Putamen (tissue), 1 donor: ENCODE data around the gene AGRN.
A peak's percentile ranks its signal among the peaks of the same experiment; 100 is the strongest.

ENCODE experiments used
- DNase-seq: peaks from one replicate; pipeline ENCODE4 v3.0.0-alpha.2; 2016; ENCODE audit warnings: low spot score

Gene AGRN

GRCh38 chr1:1038694-1039093, 18.8 kb downstream of the AGRN start:
- DNase-seq, result no peak

DNA sequence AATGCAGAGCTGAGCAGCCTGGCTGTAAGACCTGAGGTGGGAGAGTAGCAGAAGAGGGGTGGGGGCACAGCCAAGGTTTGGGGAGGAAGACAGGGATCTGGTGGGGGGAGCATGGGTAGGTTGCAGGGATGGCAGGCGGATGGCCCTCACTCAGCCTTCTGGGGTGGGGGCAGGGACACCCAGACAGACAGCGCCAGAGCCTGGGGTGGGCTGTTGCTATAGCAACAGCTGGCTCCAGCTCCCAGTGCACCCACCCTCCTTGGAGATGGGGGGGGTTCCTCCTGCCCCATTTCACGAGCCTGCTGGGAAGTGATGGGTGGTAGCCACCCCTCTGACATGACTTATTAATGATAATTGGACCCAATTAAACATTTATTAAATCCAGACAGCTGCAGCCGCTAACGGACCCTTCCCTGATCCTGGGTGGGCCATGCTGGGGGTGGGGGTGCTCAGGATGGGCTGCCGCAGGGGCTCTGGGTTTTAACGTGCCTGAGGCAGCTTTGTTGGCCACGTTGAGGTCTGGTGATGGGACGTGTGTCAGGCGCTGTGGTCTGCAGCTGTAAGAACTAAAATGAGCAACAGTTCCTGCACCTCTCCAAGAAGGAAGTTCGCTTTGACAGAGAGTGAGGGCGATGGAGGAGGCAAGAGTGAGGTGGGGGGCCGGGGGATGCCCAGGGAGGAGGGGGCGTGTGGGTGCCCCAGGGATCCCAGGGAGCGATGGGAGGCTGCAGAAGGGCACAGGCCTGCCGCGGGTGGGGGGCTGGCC, 19.4 kb downstream of the AGRN start:
- no peak for DNase-seq

- peak; percentile 81 for DNase-seq
Measured at GRCh38 chr1:1040004-1040991, 20.4 kb downstream of the AGRN start.

DNA sequence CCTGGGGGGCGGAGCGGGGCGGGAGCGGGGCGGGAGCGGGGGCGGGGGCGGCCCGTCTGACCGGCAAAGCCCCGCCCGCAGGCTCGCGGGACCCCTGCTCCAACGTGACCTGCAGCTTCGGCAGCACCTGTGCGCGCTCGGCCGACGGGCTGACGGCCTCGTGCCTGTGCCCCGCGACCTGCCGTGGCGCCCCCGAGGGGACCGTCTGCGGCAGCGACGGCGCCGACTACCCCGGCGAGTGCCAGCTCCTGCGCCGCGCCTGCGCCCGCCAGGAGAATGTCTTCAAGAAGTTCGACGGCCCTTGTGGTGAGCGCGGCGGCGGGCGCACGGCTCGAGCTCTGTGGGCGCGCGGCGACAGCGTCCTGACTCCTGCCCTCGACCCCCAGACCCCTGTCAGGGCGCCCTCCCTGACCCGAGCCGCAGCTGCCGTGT, 21.2 kb downstream of the AGRN start:
- no peak for DNase-seq

GRCh38 chr1:1041873-1042272, 22.0 kb downstream of the AGRN start:
- DNase-seq, result no peak

GRCh38 chr1:1042835-1043234, 22.9 kb downstream of the AGRN start:
- no peak for DNase-seq

GRCh38 chr1:1043411-1043810, 23.5 kb downstream of the AGRN start:
- DNase-seq, result no peak

DNA sequence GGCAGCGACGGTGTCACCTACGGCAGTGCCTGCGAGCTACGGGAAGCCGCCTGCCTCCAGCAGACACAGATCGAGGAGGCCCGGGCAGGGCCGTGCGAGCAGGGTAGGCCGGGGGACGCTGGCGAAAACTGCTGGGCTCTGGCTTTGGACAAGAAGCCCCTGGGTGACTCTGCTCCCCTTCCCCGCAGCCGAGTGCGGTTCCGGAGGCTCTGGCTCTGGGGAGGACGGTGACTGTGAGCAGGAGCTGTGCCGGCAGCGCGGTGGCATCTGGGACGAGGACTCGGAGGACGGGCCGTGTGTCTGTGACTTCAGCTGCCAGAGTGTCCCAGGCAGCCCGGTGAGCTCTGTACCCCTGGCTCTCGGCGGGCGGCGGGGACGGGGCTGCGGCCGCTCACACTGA, 24.0 kb downstream of the AGRN start:
- DNase-seq, result no peak

DNA sequence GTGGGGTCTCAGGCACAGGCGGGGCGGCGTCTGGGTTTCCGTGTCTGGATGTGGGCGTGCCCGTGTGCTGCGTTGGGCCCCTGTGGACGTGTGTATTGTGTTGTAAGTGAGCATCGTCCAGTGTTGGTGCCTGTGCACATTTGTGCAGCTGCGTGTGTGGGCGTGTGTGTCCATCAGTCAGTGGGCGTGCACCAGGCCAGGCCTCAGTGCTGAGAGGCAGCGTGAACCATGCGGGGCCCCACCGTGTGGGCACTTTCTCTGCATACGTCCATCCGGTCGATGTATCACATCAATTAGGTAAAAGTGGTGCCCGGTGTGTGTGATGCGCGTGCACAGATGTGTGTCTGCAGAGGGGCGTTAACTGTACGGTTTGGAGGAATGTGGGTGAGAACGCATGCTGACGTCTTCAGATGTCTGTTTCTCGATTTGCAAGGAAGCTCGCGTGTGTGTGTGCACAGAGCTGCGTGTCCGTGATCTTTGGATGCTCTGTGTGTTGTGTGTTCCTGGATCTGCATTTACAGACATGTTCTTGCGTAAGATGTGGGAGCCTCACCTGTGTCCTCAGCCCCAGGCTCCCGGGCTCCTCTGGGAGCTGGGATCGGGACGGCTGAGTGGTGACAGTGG, 24.6 kb downstream of the AGRN start:
- no peak for DNase-seq

DNA sequence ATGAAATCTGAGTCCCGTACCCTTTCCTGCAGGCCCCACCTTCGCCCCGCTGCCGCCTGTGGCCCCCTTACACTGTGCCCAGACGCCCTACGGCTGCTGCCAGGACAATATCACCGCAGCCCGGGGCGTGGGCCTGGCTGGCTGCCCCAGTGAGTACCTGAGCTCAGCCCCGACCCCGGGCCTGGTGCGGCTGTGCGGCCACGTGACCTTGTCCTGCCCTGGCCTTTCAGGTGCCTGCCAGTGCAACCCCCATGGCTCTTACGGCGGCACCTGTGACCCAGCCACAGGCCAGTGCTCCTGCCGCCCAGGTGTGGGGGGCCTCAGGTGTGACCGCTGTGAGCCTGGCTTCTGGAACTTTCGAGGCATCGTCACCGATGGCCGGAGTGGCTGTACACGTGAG, 25.2 kb downstream of the AGRN start:
- no peak for DNase-seq

DNA sequence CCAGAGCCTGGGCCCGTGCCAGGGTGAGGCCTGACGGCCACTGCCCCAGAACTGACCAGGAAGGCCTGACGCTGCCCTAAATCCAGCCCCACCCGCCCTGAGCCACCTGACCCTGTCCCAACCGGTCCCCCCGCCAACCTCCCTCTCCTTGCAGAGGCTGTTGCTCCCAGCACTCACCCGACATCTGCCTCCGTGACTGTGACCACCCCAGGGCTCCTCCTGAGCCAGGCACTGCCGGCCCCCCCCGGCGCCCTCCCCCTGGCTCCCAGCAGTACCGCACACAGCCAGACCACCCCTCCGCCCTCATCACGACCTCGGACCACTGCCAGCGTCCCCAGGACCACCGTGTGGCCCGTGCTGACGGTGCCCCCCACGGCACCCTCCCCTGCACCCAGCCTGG, 26.3 kb downstream of the AGRN start:
- DNase-seq, result no peak

- no peak for DNase-seq
Measured at GRCh38 chr1:1046767-1047166, 26.8 kb downstream of the AGRN start.

GRCh38 chr1:1047407-1047806, 27.5 kb downstream of the AGRN start:
- no peak for DNase-seq

GRCh38 chr1:1047963-1048362, 28.0 kb downstream of the AGRN start:
- no peak for DNase-seq

DNA sequence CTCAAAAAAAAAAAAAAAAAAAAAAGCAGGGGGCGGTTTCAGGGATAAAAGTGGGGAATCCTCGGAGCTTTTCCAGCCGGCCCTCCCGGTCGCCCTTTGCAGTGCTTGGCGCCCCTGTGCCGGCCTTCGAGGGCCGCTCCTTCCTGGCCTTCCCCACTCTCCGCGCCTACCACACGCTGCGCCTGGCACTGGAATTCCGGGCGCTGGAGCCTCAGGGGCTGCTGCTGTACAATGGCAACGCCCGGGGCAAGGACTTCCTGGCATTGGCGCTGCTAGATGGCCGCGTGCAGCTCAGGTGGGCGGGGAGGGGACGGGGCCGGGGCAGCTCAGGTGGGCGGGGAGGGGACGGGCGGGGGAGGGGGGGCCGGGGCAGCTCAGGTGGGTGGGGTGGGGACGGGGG, 28.8 kb downstream of the AGRN start:
- DNase-seq, result no peak

GRCh38 chr1:1049318-1050165, 29.6 kb downstream of the AGRN start:
- no peak for DNase-seq

DNA sequence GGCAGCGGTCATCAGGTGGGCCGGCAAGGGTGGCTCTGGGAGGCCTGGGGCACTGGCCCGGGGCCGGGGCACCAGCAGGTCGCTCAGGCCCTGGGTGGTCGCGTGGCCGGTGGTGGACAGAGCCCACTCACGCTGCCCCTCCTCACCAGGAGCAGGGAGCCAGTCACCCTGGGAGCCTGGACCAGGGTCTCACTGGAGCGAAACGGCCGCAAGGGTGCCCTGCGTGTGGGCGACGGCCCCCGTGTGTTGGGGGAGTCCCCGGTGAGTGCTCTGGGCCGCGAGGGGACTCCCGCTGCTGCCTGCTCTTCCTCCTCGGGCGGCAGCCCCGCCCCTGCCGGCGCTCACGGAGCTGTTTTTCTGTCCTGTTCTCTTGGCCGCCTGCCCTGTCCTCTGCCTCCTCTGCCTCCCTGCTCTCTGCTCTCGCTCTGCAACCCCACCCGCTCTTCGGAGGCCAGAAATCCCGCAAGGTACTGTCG, 30.7 kb downstream of the AGRN start:
- no peak for DNase-seq

DNA sequence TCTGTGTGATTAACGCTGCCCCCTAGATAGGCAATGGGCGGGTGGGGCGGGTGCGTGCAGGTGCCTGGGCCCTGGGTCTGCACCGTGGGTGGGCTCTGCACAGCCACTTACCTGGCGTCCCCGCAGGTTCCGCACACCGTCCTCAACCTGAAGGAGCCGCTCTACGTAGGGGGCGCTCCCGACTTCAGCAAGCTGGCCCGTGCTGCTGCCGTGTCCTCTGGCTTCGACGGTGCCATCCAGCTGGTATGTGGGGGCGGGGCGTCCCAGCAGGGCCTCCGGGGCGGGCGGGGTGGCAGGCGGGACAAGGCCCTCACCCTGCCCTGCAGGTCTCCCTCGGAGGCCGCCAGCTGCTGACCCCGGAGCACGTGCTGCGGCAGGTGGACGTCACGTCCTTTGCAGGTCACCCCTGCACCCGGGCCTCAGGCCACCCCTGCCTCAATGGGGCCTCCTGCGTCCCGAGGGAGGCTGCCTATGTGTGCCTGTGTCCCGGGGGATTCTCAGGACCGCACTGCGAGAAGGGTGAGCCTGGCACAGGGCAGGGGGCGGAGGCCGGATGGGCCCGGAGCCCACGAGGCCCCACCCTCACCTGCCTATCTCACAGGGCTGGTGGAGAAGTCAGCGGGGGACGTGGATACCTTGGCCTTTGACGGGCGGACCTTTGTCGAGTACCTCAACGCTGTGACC, 31.3 kb downstream of the AGRN start:
- DNase-seq, result no peak

- no peak for DNase-seq
Measured at GRCh38 chr1:1052003-1052840, 32.3 kb downstream of the AGRN start.

DNA sequence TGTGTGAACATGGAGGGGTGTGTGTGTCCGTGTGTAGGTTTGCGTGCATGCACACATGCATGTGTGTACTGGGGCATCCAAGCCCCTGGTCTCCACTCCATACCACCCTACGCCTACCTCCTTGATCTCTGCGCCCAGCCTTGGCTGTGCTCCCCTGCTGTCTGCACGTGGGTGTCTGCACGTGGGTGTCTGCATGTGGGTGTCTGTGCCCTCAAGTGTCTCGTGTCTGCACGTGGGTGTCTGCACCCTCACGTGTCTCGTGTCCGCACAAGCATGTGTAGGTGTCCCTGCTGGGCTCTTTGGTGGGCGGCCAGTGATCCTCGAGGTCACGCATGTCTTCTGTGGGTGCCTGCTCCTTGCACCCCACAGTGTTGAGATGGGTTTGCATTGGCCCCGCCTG, 33.1 kb downstream of the AGRN start:
- no peak for DNase-seq
